HL-60 (cell line): ENCODE measurements around the gene CLEC4M.
"Not testable (repeated sequence)": the region's sequence is repeated elsewhere in the genome, so short reads cannot be mapped to it uniquely, and the experiment has no call there.

Experiments used
- DNase-seq, 2 experiments: peaks; one replicate each; pipeline ENCODE4 v3.0.0-alpha.2; 2010 to 2020; ENCODE audit warnings: low read depth in 1 of 2, low spot score in 1 of 2
- H3K27ac ChIP-seq: fragments of 250-450 bp; sonication (Bioruptor Pico); replicated peaks from 2 replicates; pipeline ENCODE4 v1.5.1; 2020; ENCODE audit warnings: mild to moderate bottlenecking, moderate library complexity
- H3K27me3 ChIP-seq: fragments of 250-450 bp; sonication (Bioruptor Pico); 2 replicates; pipeline ENCODE4 v1.5.1; 2021; ENCODE audit warnings: mild to moderate bottlenecking, moderate library complexity; ENCODE audit not compliant: insufficient read depth, poor library complexity, severe bottlenecking
- H3K4me3 ChIP-seq: replicated peaks from 2 replicates; pipeline ENCODE4 v1.5.1; 2011; ENCODE audit warnings: mild to moderate bottlenecking, control low read depth, low read length; ENCODE audit not compliant: insufficient read depth
- CTCF ChIP-seq: IDR thresholded peaks from one replicate; pipeline ENCODE4 v1.5.1; 2011; ENCODE audit warnings: low read length, control low read depth, inconsistent platforms; ENCODE audit not compliant: insufficient read depth
- GABPA ChIP-seq: IDR thresholded peaks from 2 replicates; pipeline ENCODE4 v1.6.1; 2012; ENCODE audit warnings: low read depth
- POLR2AphosphoS5 ChIP-seq: IDR thresholded peaks from 2 replicates; pipeline ENCODE4 v1.6.1; 2012; ENCODE audit warnings: low read depth
- SPI1 ChIP-seq: IDR thresholded peaks from 2 replicates; pipeline ENCODE4 v1.6.1; 2012; ENCODE audit warnings: low read depth, mild to moderate bottlenecking, borderline replicate concordance
- TF ChIP-seq, protein P1 (sequence below): IDR thresholded peaks from 2 replicates; pipeline ENCODE4 v1.6.1; 2012; ENCODE audit warnings: low read depth; ENCODE audit not compliant: insufficient replicate concordance

CLEC4M gene

DNA sequence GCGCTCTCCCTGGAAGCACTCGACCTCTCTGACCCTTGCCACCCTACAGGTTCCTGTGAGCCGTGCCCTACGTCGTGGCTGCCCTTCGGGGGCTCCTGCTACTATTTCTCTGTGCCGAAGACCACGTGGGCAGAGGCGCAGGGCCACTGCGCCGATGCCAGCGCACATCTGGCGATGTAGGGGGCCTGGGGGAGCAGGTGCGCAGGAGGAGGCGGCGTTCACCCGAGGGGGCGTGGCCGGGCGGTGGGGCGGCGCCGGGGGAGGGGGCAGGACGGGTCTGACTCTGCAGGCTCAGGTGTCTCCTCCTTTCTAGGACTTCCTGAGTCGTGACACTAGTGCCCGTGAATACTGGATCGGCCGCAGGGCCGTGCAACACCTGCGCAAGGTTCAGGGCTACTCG is 26.4 kb downstream of the CLEC4M start:
- no peak overlapping the region for H3K4me3 ChIP-seq
- H3K27me3 ChIP-seq, result peaks cover 15% of the 10 kb centered on the region
- TF ChIP-seq CTCF (no peak), SPI1 (no peak), POLR2AphosphoS5 (no peak), GABPA (no peak)
- TF ChIP-seq, protein P1, sequence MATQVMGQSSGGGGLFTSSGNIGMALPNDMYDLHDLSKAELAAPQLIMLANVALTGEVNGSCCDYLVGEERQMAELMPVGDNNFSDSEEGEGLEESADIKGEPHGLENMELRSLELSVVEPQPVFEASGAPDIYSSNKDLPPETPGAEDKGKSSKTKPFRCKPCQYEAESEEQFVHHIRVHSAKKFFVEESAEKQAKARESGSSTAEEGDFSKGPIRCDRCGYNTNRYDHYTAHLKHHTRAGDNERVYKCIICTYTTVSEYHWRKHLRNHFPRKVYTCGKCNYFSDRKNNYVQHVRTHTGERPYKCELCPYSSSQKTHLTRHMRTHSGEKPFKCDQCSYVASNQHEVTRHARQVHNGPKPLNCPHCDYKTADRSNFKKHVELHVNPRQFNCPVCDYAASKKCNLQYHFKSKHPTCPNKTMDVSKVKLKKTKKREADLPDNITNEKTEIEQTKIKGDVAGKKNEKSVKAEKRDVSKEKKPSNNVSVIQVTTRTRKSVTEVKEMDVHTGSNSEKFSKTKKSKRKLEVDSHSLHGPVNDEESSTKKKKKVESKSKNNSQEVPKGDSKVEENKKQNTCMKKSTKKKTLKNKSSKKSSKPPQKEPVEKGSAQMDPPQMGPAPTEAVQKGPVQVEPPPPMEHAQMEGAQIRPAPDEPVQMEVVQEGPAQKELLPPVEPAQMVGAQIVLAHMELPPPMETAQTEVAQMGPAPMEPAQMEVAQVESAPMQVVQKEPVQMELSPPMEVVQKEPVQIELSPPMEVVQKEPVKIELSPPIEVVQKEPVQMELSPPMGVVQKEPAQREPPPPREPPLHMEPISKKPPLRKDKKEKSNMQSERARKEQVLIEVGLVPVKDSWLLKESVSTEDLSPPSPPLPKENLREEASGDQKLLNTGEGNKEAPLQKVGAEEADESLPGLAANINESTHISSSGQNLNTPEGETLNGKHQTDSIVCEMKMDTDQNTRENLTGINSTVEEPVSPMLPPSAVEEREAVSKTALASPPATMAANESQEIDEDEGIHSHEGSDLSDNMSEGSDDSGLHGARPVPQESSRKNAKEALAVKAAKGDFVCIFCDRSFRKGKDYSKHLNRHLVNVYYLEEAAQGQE, result no peak
- DNase-seq, result no peak
- H3K27ac ChIP-seq, result no peak overlapping the region

DNA sequence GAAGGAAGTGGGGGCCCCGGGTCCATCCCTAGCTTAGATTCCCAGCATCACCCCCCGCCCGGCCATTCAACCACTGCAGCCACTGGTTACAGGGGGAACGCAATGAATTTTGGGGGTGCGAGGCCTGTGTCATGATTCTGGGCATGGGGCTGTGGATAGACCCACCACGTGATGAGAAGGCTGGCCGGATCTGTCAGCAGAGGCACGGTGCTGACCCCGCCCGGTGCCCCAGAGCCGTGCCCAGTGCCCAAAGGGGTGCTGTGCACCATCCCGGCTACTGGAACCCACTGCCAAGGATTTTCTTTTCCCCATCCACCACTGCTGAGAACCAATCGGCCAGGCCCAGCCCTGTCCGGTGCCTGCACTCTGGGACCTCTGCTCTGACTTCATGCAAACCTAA is 27.4 kb downstream of the CLEC4M start:
- TF ChIP-seq SPI1 (no peak), POLR2AphosphoS5 (no peak), CTCF (no peak)
- TF ChIP-seq, protein P1, result no peak
- peaks cover 15% of the 10 kb centered on the region for H3K27me3 ChIP-seq

GRCh38 chr19:7792281-7792680 is 29.2 kb downstream of the CLEC4M start:
- no peak overlapping the region for H3K27ac ChIP-seq
- H3K4me3 ChIP-seq, result no peak overlapping the region
- no peak for DNase-seq
- TF ChIP-seq SPI1, result no peak
- TF ChIP-seq, protein P1, result no peak
- peaks cover 15% of the 10 kb centered on the region for H3K27me3 ChIP-seq

More for the DNA sequence above, 27.4 kb downstream of the CLEC4M start:
- Histone ChIP-seq H3K27ac (no peak overlapping the region), H3K4me3 (no peak overlapping the region)
- DNase-seq, result no peak

DNA sequence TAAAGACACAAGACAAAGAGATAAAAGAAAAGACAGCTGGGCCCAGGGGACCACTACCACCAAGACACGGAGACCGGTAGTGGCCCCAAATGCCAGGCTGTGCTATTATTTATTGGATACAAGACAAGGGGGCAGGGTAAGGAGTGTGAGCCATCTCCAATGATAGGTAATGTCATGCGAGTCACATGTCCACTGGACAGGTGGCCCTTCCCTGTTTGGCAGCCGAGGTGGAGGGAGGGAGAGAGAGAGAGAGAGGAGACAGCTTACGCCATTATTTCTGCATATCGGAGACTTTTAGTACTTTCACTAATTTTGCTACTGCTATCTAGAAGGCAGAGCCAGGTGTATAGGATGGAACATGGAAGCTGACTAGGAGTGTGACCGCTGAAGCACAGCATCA is 29.7 kb downstream of the CLEC4M start:
- H3K27ac ChIP-seq, H3K4me3 ChIP-seq, DNase-seq: not testable (repeated sequence)
- H3K27me3 ChIP-seq, result peaks cover 15% of the 10 kb centered on the region
